Measurements from ENCODE around the gene AATF.

Gene AATF

GRCh38 chr17:36930583-36930900 is 18.2 kb upstream of the AATF start:
- DNase-seq (ENCODE audit: low spot score) = no peak

- DNase-seq (ENCODE audit: low spot score) = no peak
Observed at GRCh38 chr17:36931096-36931696, 17.6 kb upstream of the AATF start.

- no peak for DNase-seq (ENCODE audit: low spot score)
Observed at GRCh38 chr17:36931697-36932382, 16.9 kb upstream of the AATF start.

GRCh38 chr17:36932383-36932693 is 16.4 kb upstream of the AATF start:
- DNase-seq (ENCODE audit: low spot score) = no peak

GRCh38 chr17:36932694-36933511 is 15.9 kb upstream of the AATF start:
- DNase-seq (ENCODE audit: low spot score) = no peak

GRCh38 chr17:36933512-36934143 is 15.1 kb upstream of the AATF start:
- no peak for DNase-seq (ENCODE audit: low spot score)

- no peak for DNase-seq (ENCODE audit: low spot score)
Observed at GRCh38 chr17:36934144-36934691, 14.5 kb upstream of the AATF start.

- DNase-seq (ENCODE audit: low spot score) = no peak
Observed at GRCh38 chr17:36934692-36935630, 13.8 kb upstream of the AATF start.

- DNase-seq (ENCODE audit: low spot score) = peak; percentile 59
Observed at GRCh38 chr17:36935671-36936454, 12.9 kb upstream of the AATF start.

- DNase-seq (ENCODE audit: low spot score) = no peak
Observed at GRCh38 chr17:36936455-36937000, 12.2 kb upstream of the AATF start.

- no peak for DNase-seq (ENCODE audit: low spot score)
Observed at GRCh38 chr17:36937001-36937958, 11.5 kb upstream of the AATF start, which contains the start of gene LHX1. Gene LHX1 (plus strand): TSS chr17:36937475. CDS start chr17:36938198, 723 bp downstream.

- no peak for DNase-seq (ENCODE audit: low spot score)
Observed at GRCh38 chr17:36937959-36938565, 10.7 kb upstream of the AATF start.

- DNase-seq (ENCODE audit: low spot score) = no peak
Observed at GRCh38 chr17:36938566-36939051, 10.1 kb upstream of the AATF start.

GRCh38 chr17:36939052-36939801 is 9.5 kb upstream of the AATF start:
- DNase-seq (ENCODE audit: low spot score) = no peak

GRCh38 chr17:36939802-36940312 is 8.9 kb upstream of the AATF start:
- no peak for DNase-seq (ENCODE audit: low spot score)

- DNase-seq (ENCODE audit: low spot score) = no peak
Observed at GRCh38 chr17:36940313-36941264, 8.2 kb upstream of the AATF start.
